Stimulated activated memory B cell treated with anti-CD40 and anti-IgM and Interleukin-4, amounts not matched to agents 10 μg/mL and 1 μg/mL and 100 μg/mL, for 72 hours (primary cell): ENCODE results near the gene BTBD1.

ENCODE experiments used
- ATAC-seq: fragments of 150-1000 bp; cut with Tn5 transposase; 2 replicates; pipeline ENCODE4 v1.10.0; 2021
- H3K27ac Mint-ChIP-seq: one replicate; pipeline ENCODE4 v1.8.0; 2022; ENCODE audit warnings: mild to moderate bottlenecking, mixed read lengths
- H3K27me3 Mint-ChIP-seq: one replicate; pipeline ENCODE4 v1.8.0; 2022; ENCODE audit warnings: mixed read lengths
- H3K36me3 Mint-ChIP-seq: one replicate; pipeline ENCODE4 v1.8.0; 2022; ENCODE audit warnings: mixed read lengths
- H3K4me1 Mint-ChIP-seq: one replicate; pipeline ENCODE4 v1.8.0; 2022; ENCODE audit warnings: mixed read lengths
- H3K4me3 Mint-ChIP-seq: one replicate; pipeline ENCODE4 v1.8.0; 2022; ENCODE audit warnings: mild to moderate bottlenecking, moderate library complexity, mixed read lengths
- H3K9me3 Mint-ChIP-seq: one replicate; pipeline ENCODE4 v1.8.0; 2022; ENCODE audit warnings: mixed read lengths

Gene BTBD1

DNA sequence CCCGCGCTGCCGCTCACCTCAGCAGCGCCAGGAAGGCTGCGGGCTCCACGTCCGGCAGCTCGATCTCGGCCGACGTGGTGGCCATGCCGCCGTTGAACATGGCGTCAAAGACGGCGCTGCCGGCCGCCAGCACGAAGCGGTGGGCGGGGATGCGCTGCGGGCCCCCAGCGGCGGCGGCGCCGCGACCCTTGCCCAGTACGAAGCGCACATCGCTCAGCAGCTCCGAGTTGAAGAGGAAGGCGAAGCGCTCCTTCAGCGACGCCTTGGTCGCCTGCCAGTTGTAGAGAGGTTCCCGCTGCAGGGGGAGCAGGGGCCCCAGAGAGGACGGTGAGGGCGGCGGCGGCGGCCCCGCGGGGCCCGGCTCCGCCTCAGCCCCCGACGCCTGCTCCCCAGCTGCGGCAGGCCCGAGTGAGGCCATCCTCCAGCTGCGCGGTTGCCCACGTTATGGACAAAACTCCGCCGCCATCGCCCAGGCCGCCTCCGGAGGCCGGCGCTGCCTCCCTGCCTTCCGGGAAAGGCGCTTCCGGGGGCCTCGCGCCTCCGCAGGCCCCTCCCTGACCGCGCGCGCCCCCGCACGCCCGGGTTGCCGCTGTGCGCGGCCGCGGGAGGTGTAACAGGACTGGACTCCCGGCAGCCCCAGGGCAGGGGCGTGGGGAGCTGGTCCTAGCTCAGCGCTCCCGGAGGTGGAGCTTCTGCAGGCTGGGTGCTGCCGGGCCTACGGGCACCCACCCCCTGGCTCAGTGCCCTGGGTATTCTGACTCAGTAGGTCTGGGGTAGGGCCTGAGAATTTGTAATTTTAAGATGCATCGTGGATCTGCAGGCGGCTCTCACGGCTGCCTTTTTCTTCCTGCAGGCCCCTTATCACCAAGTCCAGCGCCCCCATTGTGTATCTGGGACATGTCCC is at the start of gene BTBD1:
TSS of gene BTBD1 (minus strand) at position 519 of the 904 bp plus-strand sequence. CDS start at position 418, 101 bp downstream.
- no peaks in the 10 kb centered on the region for H3K9me3 Mint-ChIP-seq
- peak within 1 kb of the TSS; percentile 76 for H3K27ac Mint-ChIP-seq
- peaks cover 8% of the 10 kb centered on the region for H3K36me3 Mint-ChIP-seq
- peaks cover 24% of the 10 kb centered on the region for H3K4me1 Mint-ChIP-seq
- no peaks in the 10 kb centered on the region for H3K27me3 Mint-ChIP-seq
- peak; percentile 96 for ATAC-seq
- H3K4me3 Mint-ChIP-seq: peak within 1 kb of the TSS; percentile 82

DNA sequence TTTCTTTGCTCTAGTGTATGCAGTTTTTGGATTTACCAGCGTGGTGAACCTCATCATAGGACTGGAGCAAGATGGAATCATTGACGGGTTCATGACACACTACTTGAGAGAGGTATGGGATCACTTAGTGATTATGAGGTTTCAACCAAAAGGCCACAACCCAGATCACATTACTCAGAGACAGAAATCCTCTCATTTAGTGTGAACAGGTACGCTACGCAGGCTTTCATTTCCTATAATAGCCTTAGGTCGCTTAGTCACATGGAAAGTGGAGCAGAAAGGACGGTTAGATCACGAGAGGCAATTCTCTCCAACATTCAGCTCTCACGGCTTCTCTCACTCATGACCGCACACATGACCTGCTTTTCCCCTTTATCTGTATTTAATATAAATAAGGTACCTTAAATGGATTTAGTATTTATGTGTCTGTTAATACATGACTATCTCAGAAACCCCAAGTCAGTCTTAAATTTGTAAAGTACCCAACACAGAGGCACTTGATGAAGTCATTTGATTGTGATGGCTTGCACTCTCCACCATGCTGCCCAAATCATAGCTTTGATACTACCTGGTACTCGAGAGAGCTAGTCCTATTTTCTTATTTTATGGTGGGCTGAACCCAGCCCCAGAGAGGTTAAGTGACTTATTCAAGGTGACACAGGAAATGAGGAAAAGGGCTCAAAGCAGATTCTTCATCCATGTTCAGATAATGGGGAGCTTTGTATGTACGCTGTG is 48.9 kb upstream of the BTBD1 start:
- H3K27ac Mint-ChIP-seq: no peak overlapping the region
- ATAC-seq: peak; percentile 48
- peaks cover 6% of the 10 kb centered on the region for H3K36me3 Mint-ChIP-seq
- no peaks in the 10 kb centered on the region for H3K4me1 Mint-ChIP-seq
- peaks cover 5% of the 10 kb centered on the region for H3K9me3 Mint-ChIP-seq
- H3K4me3 Mint-ChIP-seq: no peak overlapping the region
- H3K27me3 Mint-ChIP-seq: peaks cover 9% of the 10 kb centered on the region

DNA sequence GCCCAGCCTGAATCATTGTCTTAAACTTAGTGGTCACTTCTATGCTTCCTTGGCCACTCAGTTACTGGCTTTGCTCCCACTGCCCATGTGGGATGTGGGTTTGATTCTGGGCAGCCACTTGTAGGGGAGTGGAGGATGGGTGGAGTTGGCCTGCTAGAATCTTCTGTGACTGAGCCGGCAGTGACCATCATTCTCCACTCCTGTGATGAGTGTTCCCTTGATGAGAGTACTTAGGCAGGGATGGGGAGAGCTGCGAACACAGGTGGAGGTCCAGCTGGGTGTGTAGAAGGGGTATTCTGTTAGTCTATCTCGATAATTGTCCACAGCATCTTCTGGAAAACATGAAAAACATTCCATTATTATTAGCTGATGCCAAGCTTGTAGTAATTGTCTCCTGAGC is 48.4 kb upstream of the BTBD1 start:
- Mint-ChIP-seq H3K27ac (no peak overlapping the region), H3K36me3 (peaks cover 6% of the 10 kb centered on the region), H3K9me3 (peaks cover 5% of the 10 kb centered on the region), H3K27me3 (peaks cover 15% of the 10 kb centered on the region), H3K4me3 (no peak overlapping the region), H3K4me1 (no peaks in the 10 kb centered on the region)
- ATAC-seq: no peak

DNA sequence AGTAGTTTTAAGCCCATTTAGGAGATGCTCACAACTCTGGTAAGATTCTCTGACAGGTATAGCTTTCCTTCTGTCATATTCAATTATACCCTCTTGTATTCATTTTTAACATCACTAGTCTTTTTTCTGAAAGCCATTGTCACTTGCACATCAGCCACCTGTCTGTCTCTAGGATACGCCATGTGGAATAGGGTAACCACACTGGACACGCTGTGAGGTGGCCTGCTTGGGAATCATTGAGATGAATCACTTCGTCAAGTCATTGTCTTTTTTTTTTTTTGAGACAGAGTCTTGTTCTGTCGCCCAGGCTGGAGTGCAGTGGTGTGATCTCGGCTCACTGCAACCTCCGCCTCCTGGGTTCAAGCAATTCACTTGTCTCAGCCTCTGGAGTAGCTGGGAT is 47.8 kb upstream of the BTBD1 start:
- peaks cover 6% of the 10 kb centered on the region for H3K36me3 Mint-ChIP-seq
- peaks cover under 1% of the 10 kb centered on the region for H3K4me1 Mint-ChIP-seq
- H3K9me3 Mint-ChIP-seq: peaks cover 5% of the 10 kb centered on the region
- H3K4me3 Mint-ChIP-seq: no peak overlapping the region
- no peak overlapping the region for H3K27ac Mint-ChIP-seq
- peaks cover 20% of the 10 kb centered on the region for H3K27me3 Mint-ChIP-seq
- ATAC-seq: no peak

DNA sequence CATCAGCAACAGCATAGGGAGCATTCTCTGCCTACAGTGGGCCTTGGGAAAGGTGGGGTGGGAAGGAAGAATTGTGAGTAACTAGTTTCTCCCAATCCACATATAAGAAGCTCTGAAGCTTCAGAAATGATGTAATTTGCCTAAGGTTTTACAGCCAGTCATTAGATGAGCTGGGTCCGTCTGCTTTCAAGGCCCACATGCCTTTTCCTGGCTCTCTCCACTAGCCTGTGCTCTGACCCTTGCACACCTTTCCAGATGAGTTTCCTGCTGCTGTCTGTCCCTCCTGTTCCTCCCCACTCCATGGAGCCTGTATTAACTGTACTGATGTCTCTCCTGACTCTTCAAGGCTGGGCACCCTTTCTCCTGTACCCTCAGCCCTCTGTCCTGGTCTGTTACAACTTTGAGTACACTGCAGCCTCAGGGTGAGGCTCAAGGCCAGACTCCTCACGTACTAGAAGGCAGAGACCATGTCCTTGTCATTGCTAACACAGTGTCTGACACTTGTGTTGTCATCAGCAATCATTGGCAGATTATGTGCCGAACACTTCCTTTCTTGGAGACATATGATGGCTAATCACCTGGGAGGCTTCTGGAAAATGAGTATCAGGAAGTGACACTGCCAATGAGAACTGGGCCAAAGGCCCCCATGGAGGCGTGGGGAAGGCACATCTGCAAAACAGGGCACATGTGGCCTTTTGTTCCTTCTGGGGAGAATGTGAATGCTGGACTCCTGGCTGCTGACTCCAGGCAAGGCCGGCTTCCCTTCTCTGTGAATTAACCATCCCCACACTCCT is 47.0 kb upstream of the BTBD1 start:
- Mint-ChIP-seq H3K36me3 (peaks cover 6% of the 10 kb centered on the region), H3K4me1 (peaks cover 8% of the 10 kb centered on the region), H3K4me3 (no peak overlapping the region), H3K27ac (no peak overlapping the region), H3K9me3 (peaks cover 5% of the 10 kb centered on the region), H3K27me3 (peaks cover 28% of the 10 kb centered on the region)
- no peak for ATAC-seq

DNA sequence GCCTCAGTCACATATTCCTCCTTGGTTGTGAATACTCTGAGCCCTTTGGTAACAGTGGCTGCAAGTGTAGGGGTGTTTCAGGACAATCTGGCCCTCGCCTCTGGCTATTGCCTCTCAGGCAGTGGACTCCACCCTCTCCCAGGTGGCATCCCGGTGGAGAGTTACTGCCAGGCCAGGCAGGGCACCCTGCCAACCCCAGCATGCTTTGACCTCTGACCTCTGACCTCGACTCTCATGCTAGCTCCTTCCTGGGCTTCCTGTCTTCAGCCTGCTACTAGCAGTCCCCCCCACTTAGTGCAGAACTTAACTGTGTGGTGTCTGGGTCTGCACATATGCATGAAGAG is 45.9 kb upstream of the BTBD1 start:
- Mint-ChIP-seq H3K36me3 (peaks cover 6% of the 10 kb centered on the region), H3K9me3 (peaks cover 5% of the 10 kb centered on the region), H3K4me3 (no peak overlapping the region), H3K4me1 (peaks cover 20% of the 10 kb centered on the region), H3K27ac (no peak overlapping the region), H3K27me3 (peaks cover 39% of the 10 kb centered on the region)
- no peak for ATAC-seq

DNA sequence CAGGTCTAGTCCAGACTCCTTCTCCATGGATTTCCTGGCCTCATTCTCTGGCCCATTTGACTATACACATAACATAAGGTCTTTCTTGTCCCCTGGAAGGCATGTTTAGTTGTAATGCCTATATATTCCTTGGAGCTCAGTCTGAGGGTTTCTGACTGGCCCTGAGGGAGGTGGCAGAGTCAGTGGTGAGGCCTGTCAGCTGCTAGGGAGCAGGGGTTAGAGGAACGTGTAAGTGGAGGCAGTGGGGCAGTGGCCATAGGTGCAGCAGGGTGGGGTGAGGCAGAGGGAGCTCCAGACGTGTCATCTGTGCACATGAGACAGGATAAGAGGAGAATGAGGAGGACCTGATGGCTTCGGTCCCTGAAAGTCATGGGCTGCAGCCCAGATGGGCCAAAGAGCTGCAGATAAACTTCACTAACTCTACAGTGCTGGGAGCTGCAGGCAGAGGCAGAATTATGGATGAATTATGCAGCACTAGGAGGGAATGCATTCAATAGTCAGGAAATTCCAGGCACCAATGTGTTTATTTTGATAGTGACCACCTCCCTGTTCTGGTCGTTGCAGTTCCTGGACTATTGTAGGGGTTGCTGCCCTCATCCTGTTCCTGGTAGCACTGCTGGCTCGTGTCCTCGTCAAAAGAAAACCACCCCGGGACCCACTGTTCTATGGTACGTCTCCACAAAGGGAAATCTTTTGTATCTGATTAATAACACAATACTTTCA is 45.3 kb upstream of the BTBD1 start:
- H3K36me3 Mint-ChIP-seq: peaks cover 6% of the 10 kb centered on the region
- H3K4me3 Mint-ChIP-seq: no peak overlapping the region
- H3K9me3 Mint-ChIP-seq: peaks cover 5% of the 10 kb centered on the region
- H3K4me1 Mint-ChIP-seq: peaks cover 20% of the 10 kb centered on the region
- H3K27me3 Mint-ChIP-seq: peaks cover 39% of the 10 kb centered on the region
- no peak for ATAC-seq
- H3K27ac Mint-ChIP-seq: no peak overlapping the region

DNA sequence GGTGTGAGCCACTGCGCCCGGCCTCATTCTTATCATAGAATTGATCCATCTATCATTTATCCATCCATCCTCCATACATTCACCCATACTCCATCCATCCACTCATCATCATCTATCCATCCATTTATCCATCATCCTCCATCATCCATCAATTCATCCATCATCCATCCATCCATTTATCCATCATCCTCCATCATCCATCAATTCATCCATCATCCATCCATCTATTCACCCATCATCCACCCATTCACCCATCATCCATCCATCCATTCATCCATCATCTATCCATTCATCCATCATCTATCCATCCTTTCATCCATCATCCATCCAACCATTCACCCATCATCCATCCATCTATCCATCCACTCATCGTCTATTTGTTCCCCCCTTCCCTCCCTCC is 44.1 kb upstream of the BTBD1 start:
- ATAC-seq: no peak
- no peak overlapping the region for H3K27ac Mint-ChIP-seq
- peaks cover 6% of the 10 kb centered on the region for H3K36me3 Mint-ChIP-seq
- peaks cover 47% of the 10 kb centered on the region for H3K27me3 Mint-ChIP-seq
- H3K9me3 Mint-ChIP-seq: peaks cover 5% of the 10 kb centered on the region
- no peak overlapping the region for H3K4me3 Mint-ChIP-seq
- H3K4me1 Mint-ChIP-seq: peaks cover 25% of the 10 kb centered on the region

DNA sequence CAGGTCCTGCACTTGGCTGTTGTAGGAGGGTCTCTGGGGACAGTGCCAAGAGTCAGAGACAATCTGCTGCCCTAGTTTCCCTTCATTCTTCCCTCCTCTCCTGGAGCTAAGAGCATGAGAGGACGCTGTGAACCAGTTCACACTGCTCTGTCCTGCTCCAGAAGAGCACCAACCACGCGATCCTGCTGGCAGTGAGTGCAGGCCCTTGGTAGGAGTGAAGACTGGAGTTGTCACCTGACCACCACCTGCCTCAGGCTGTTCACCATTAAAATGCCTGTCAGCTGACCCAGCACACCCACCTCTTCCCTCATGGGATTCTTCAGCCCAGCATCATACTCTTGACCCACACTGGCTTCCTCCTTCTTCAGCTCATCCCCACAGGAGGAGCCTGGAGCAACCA is 43.3 kb upstream of the BTBD1 start:
- Mint-ChIP-seq H3K9me3 (peaks cover 5% of the 10 kb centered on the region), H3K27me3 (peaks cover 53% of the 10 kb centered on the region), H3K36me3 (peaks cover 6% of the 10 kb centered on the region), H3K4me3 (no peak overlapping the region), H3K4me1 (peaks cover 25% of the 10 kb centered on the region), H3K27ac (no peak overlapping the region)
- no peak for ATAC-seq

DNA sequence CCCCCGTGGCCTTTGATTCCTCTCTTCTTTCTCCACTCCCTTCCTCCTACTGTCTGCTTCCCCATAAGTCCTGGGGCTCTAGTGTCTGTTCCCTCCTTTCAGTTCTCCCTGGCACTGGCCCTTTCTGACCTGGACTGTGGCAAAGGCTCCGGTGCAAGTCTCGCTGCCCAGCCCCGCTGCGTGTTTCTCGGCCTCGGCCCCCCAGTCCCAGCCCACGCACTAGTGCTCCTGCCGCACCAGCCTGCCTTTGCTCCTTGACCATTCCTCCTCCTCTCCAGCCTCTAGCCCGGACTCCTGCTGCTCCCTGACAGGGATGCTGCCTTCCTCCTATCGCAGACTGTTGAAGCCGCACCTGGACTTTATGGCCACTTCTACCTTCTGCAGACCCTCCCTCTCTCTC is 42.5 kb upstream of the BTBD1 start:
- Mint-ChIP-seq H3K9me3 (peaks cover 5% of the 10 kb centered on the region), H3K4me3 (no peak overlapping the region), H3K4me1 (peaks cover 25% of the 10 kb centered on the region), H3K27me3 (peaks cover 62% of the 10 kb centered on the region), H3K36me3 (peaks cover 6% of the 10 kb centered on the region), H3K27ac (no peak overlapping the region)
- ATAC-seq: no peak

DNA sequence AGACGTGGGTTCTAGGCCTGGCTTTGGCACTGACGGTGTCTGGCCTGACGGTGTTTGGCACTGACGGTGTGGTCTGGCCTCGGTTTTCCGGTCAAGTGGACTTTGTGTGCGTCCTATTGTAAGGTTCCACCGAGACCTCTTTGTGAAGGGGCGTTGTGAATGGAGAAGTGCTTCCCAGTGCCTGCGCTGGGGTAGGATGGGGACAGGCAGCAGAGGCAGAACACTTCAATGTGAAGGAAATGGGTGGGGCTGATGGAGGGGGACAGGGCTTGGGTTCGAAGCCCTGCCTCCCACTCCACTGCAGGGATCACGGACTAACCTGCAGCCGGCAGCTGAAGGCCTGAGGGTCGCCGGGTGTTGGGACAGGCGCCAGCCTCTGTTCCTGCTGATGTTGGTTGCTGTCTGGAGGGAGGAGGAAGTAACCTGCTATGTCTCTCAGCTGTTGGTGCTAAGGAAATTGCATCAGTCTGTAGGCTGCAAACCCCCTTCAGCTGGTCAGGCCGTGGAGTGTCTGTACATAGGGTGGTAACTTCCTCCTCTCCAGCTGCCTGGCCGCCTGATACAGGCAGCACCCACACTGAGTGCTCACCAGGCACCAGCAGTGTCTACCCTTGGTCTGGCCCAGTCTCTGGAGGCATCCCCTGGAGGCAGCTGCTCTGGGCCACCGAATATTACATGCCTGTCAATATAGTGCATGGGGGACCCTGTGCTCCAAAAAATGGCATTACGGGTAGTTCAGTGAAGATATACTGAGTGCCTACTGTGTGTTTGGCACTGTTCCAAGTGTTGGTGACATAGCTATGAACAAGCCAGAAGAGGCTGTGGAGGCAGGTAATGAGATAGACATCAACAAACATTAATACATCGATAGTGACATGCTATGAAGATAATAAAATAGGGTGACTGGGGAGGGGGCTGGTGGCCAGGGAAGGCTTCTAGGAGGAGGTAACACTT is 41.5 kb upstream of the BTBD1 start:
- peak; percentile 78 for ATAC-seq

DNA sequence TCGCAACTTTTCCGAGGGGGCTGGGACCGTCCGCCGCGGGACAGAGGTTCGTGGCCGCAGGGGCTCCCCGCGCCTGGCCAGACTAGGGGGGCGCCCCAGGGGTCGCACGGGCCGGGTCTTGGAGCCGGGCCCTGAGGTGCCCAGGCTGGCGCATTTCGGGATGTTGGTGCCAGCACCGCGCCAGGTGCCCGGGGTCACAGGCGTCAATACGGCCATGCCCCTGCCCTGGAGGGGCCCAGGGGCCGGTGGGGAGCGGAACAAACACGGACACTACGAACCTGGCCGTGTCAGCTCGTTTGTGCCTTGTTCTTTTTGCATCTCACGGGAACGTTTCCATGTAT is 40.8 kb upstream of the BTBD1 start:
- peaks cover 25% of the 10 kb centered on the region for H3K4me1 Mint-ChIP-seq
- peaks cover 72% of the 10 kb centered on the region for H3K27me3 Mint-ChIP-seq
- no peak for ATAC-seq
- peaks cover 5% of the 10 kb centered on the region for H3K9me3 Mint-ChIP-seq
- peaks cover 6% of the 10 kb centered on the region for H3K36me3 Mint-ChIP-seq
- no peak overlapping the region for H3K27ac Mint-ChIP-seq
- peak overlapping the region; percentile 71 for H3K4me3 Mint-ChIP-seq

More for the DNA sequence above, 41.5 kb upstream of the BTBD1 start:
- Mint-ChIP-seq H3K9me3 (peaks cover 5% of the 10 kb centered on the region), H3K4me1 (peaks cover 25% of the 10 kb centered on the region), H3K36me3 (peaks cover 6% of the 10 kb centered on the region), H3K27me3 (peaks cover 72% of the 10 kb centered on the region), H3K27ac (no peak overlapping the region), H3K4me3 (peak overlapping the region; percentile 71)

DNA sequence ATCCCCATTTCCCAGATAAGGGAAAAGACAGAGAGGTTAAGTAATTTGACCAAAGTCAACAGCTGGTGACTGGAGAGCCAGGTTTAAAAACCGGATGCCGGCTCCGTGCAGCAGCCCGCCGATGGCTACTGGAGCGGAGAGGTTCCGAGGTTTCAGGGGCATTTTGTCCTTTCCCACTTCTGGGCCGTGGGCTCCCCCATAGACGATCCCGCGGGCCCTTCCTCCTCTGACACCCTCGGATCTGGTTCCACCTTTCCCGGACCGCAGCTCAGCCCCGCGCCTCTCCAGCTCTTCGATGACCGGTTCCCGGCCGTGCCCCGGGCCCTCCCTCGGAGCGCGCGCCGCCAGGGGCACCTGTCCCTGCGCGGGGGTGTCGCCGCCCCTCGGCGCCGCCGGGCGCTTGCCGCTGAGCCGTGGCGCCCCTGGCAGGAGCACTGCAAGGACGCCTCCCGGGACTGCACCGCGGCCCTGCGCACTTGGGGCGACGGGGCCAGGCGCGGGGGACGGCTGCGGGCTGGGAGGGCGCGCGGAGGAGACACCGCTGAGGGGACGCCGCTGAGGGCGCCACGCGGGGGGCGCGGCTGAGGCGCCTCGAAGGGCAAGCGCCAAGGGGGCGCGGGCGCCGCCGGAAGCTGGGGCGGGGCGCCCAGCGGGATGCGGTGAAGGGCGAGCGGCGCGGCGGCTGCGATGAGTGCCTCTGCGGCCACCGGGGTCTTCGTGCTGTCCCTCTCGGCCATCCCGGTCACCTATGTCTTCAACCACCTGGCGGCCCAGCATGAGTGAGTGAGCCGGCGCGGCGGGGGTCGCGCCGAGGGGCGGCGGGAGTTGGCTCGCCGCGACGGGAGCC is 40.2 kb upstream of the BTBD1 start, which contains the start of gene TM6SF1:
TSS of gene TM6SF1 (plus strand) at position 652 of the 847 bp plus-strand sequence. CDS start at position 688, 36 bp downstream.
- ATAC-seq: peak; percentile 44
- Mint-ChIP-seq H3K27me3 (peaks cover 73% of the 10 kb centered on the region), H3K9me3 (peaks cover 5% of the 10 kb centered on the region), H3K27ac (no peak within 1 kb of the TSS), H3K4me3 (peak within 1 kb of the TSS; percentile 71), H3K4me1 (peaks cover 25% of the 10 kb centered on the region), H3K36me3 (peaks cover 6% of the 10 kb centered on the region)
